HCT116 (cell line): Measurements from ENCODE around the gene CHRNB2. TPM values are rescaled to one million over a fixed set of nuclear protein-coding genes. Genes with fewer than 3 reads are reported as not detected.

Source experiments
- ATAC-seq: fragments of 200-7000 bp; cut with Tn5 transposase; 2 replicates; pipeline ENCODE4 v1.9.1; 2020; ENCODE audit warnings: mild to moderate bottlenecking, moderate library complexity
- BruUV-seq: library from RNA; stranded (reverse); fragments of 400-500 nt; replicated peaks from 2 replicates; lab custom pipeline; 2021; lab: Mats Ljungman, UMichigan
- CTCF ChIA-PET: fragments of 300-600 bp; sonication (Branson Sonifier 250); formaldehyde crosslinking; loops from one replicate; lab custom pipeline; 2021; ENCODE audit warnings: antibody characterized with exemption; lab: Charles Lee
- POLR2A ChIA-PET: fragments of 300-600, 350-600 bp; sonication (Branson Sonifier 250); formaldehyde crosslinking; loops from one replicate; lab custom pipeline; 2021; ENCODE audit warnings: antibody characterized with exemption; lab: Charles Lee
- RAD21 ChIA-PET, 2 experiments: fragments of 300-600 bp; sonication (Branson Sonifier 250); formaldehyde crosslinking; loops; one replicate each; lab custom pipeline; 2023; ENCODE audit warnings: low total read pairs in 2 of 2; ENCODE audit not compliant: uncharacterized antibody in 2 of 2, unreplicated experiment in 2 of 2, low non-redundant PET in 1 of 2; lab: Charles Lee
- DNase-seq: peaks from one replicate; pipeline ENCODE4 v3.0.0-alpha.2; 2010; ENCODE audit warnings: low read depth, low spot score
- H2AFZ ChIP-seq: fragments of 200-600 bp; shearing (Covaris generic), sonication (generic); 2 replicates; pipeline ENCODE4 v1.6.1; 2017; ENCODE audit warnings: low read depth, mixed run types, mixed read lengths, antibody characterized with exemption, low read length; ENCODE audit not compliant: poor library complexity, severe bottlenecking
- H3K27ac ChIP-seq: 2 replicates; pipeline ENCODE4 v1.5.1; 2012; ENCODE audit warnings: low read depth, low read length
- H3K27me3 ChIP-seq: fragments of 200-600 bp; sonication (generic); 2 replicates; pipeline ENCODE4 v1.6.1; 2016; ENCODE audit warnings: mixed run types, low read length, mixed read lengths; ENCODE audit not compliant: insufficient read depth
- H3K36me3 ChIP-seq, 2 experiments: fragments of 200-500 bp in 1 of 2; fragments of 200-600 bp in 1 of 2; sonication (Bioruptor generic) in 1 of 2; sonication (generic) in 1 of 2; 2 replicates each; pipeline versions ENCODE4 v1.5.1 to v1.6.1; 2014 to 2016; ENCODE audit warnings: low read length in 2 of 2, inconsistent platforms in 1 of 2, mixed read lengths in 1 of 2, mixed run types in 1 of 2; ENCODE audit not compliant: insufficient read depth in 2 of 2, control insufficient read depth in 1 of 2
- H3K4me1 ChIP-seq, 2 experiments: fragments of 200-600 bp in 1 of 2; sonication (generic) in 1 of 2; 2 replicates each; pipeline versions ENCODE4 v1.5.1 to v1.6.1; 2012 to 2017; ENCODE audit warnings: low read length in 2 of 2, inconsistent platforms in 1 of 2, mild to moderate bottlenecking in 1 of 2, mixed read lengths in 1 of 2, mixed run types in 1 of 2, moderate library complexity in 1 of 2; ENCODE audit not compliant: insufficient read depth in 2 of 2, control insufficient read depth in 1 of 2
- H3K4me2 ChIP-seq: fragments of 200-600 bp; sonication (generic); 2 replicates; pipeline ENCODE4 v1.6.1; 2017; ENCODE audit warnings: mixed run types, low read length, mixed read lengths
- H3K4me3 ChIP-seq, 2 experiments: fragments of 200-600 bp in 1 of 2; sonication (generic) in 1 of 2; replicated peaks in 1 of 2; 2 replicates each; pipeline ENCODE4 v1.5.1; 2011 to 2016; ENCODE audit warnings: low read length in 2 of 2, control low read depth in 1 of 2, low read depth in 1 of 2, mild to moderate bottlenecking in 1 of 2, mixed read lengths in 1 of 2, mixed run types in 1 of 2
- H3K79me2 ChIP-seq: fragments of 200-600 bp; sonication (generic); 2 replicates; pipeline ENCODE4 v1.6.1; 2017; ENCODE audit warnings: mild to moderate bottlenecking, mixed run types, low read length, moderate library complexity, mixed read lengths; ENCODE audit not compliant: insufficient read depth
- H3K9ac ChIP-seq: fragments of 200-600 bp; sonication (generic); 2 replicates; pipeline ENCODE4 v1.6.1; 2016; ENCODE audit warnings: low read length, mixed read lengths
- H3K9me2 ChIP-seq: fragments of 200-600 bp; sonication (generic), shearing (Covaris generic); 2 replicates; pipeline ENCODE4 v1.6.1; 2017; ENCODE audit warnings: mixed run types, mild to moderate bottlenecking, moderate library complexity; ENCODE audit not compliant: insufficient read depth
- H3K9me3 ChIP-seq, 2 experiments: fragments of 200-500 bp in 1 of 2; fragments of 200-600 bp in 1 of 2; sonication (Bioruptor generic) in 1 of 2; sonication (generic) in 1 of 2; 2 replicates each; pipeline ENCODE4 v1.6.1; 2014 to 2017; ENCODE audit warnings: low read length in 2 of 2, mixed read lengths in 2 of 2, inconsistent platforms in 1 of 2, low read depth in 1 of 2, mild to moderate bottlenecking in 1 of 2, mixed run types in 1 of 2, moderate library complexity in 1 of 2; ENCODE audit not compliant: control insufficient read depth in 1 of 2, insufficient read depth in 1 of 2
- H4K20me1 ChIP-seq: fragments of 200-600 bp; sonication (generic), shearing (Covaris generic); 2 replicates; pipeline ENCODE4 v1.6.1; 2017; ENCODE audit warnings: mixed run types, mild to moderate bottlenecking, moderate library complexity; ENCODE audit not compliant: insufficient read depth
- ATF3 ChIP-seq: IDR thresholded peaks from 2 replicates; pipeline ENCODE4 v1.6.1; 2012
- CBX3 ChIP-seq: IDR thresholded peaks from 2 replicates; pipeline ENCODE4 v1.6.1; 2012; ENCODE audit warnings: low read depth
- CEBPB ChIP-seq: IDR thresholded peaks from 2 replicates; pipeline ENCODE4 v1.6.1; 2012; ENCODE audit warnings: low read depth
- EGR1 ChIP-seq: IDR thresholded peaks from 2 replicates; pipeline ENCODE4 v1.6.1; 2012; ENCODE audit warnings: low read depth
- ELF1 ChIP-seq: IDR thresholded peaks from 2 replicates; pipeline ENCODE4 v1.6.1; 2012; ENCODE audit warnings: low read depth, borderline replicate concordance
- EZH2 ChIP-seq: fragments of 200-600 bp; sonication (generic); IDR thresholded peaks from 2 replicates; pipeline ENCODE4 v1.6.1; 2017; ENCODE audit warnings: antibody characterized with exemption, mixed run types
- FOSL1 ChIP-seq: IDR thresholded peaks from 2 replicates; pipeline ENCODE4 v1.6.1; 2012; ENCODE audit warnings: low read depth
- POLR2AphosphoS5 ChIP-seq: IDR thresholded peaks from 2 replicates; pipeline ENCODE4 v1.6.1; 2011; ENCODE audit warnings: mild to moderate bottlenecking, low read depth, low read length, moderate library complexity
- RAD21 ChIP-seq: IDR thresholded peaks from 2 replicates; pipeline ENCODE4 v1.6.1; 2012; ENCODE audit warnings: low read depth, mild to moderate bottlenecking
- SIN3A ChIP-seq: IDR thresholded peaks from 2 replicates; pipeline ENCODE4 v1.6.1; 2012; ENCODE audit warnings: low read depth
- SP1 ChIP-seq: IDR thresholded peaks from 2 replicates; pipeline ENCODE4 v1.6.1; 2012; ENCODE audit warnings: low read depth
- SRF ChIP-seq: IDR thresholded peaks from 2 replicates; pipeline ENCODE4 v1.6.1; 2012; ENCODE audit warnings: low read depth
- TCF7L2 ChIP-seq: IDR thresholded peaks from 2 replicates; pipeline ENCODE4 v1.7.0; 2011; ENCODE audit warnings: borderline replicate concordance, inconsistent platforms; ENCODE audit not compliant: insufficient read depth, insufficient read length; ENCODE audit errors: extremely low read depth
- YY1 ChIP-seq: IDR thresholded peaks from 2 replicates; pipeline ENCODE4 v1.6.1; 2011; ENCODE audit warnings: low read length, low read depth, moderate library complexity, mild to moderate bottlenecking; ENCODE audit not compliant: insufficient replicate concordance; ENCODE audit errors: extremely low read depth
- ZBTB33 ChIP-seq: IDR thresholded peaks from 2 replicates; pipeline ENCODE4 v1.6.1; 2011; ENCODE audit warnings: mild to moderate bottlenecking, low read length, moderate library complexity; ENCODE audit not compliant: insufficient replicate concordance; ENCODE audit errors: extremely low read depth
- ZFX ChIP-seq: fragments of 450-650 bp; IDR thresholded peaks from 2 replicates; pipeline ENCODE4 v1.6.1; 2017
- ZNF274 ChIP-seq: fragments of 200-500 bp; sonication (Bioruptor generic); IDR thresholded peaks from 2 replicates; pipeline ENCODE4 v1.6.1; 2014; ENCODE audit warnings: mild to moderate bottlenecking, low read depth, low read length, inconsistent platforms
- intact Hi-C: fragments of 100-400 bp; cut with micrococcal nuclease; formaldehyde crosslinking; loops from 2 replicates; pipeline ENCODE4 v1.10.0; 2022
- total RNA-seq: library from RNA; stranded (reverse); gene quantifications from one replicate; pipeline ENCODE4 v1.2.1, GENCODE V29; 2021; ENCODE audit not compliant: unreplicated experiment
- TF ChIP-seq, protein P1 (sequence below): IDR thresholded peaks from 2 replicates; pipeline ENCODE4 v1.6.1; 2012; ENCODE audit warnings: low read depth
- TF ChIP-seq, protein P2 (sequence below): IDR thresholded peaks from 2 replicates; pipeline ENCODE4 v1.6.1; 2012

CHRNB2 gene
- total RNA-seq, 1 experiment from 2014 or later, result not detected

- RAD21 ChIA-PET, result no interaction called here
- Histone ChIP-seq H3K27me3 (no peaks in the 10 kb centered on the region), H3K4me2 (no peak overlapping the region), H3K79me2 (peaks cover 92% of the 10 kb centered on the region), H3K9ac (no peak overlapping the region), H3K36me3 (peaks cover 0 to 4% of the 10 kb centered on the region in 2 experiments; a peak in 1 of 4 replicates), H3K4me3 (no peak overlapping the region), H2AFZ (no peak overlapping the region), H3K4me1 (peaks cover 4 to 9% of the 10 kb centered on the region in 2 experiments; a peak in 3 of 4 replicates), H3K27ac (no peak overlapping the region), H3K9me3 (no peaks in the 10 kb centered on the region), H3K9me2 (no peaks in the 10 kb centered on the region), H4K20me1 (peaks cover 3% of the 10 kb centered on the region; the same call in 1 of the 2 replicates)
- TF ChIP-seq, protein P1, sequence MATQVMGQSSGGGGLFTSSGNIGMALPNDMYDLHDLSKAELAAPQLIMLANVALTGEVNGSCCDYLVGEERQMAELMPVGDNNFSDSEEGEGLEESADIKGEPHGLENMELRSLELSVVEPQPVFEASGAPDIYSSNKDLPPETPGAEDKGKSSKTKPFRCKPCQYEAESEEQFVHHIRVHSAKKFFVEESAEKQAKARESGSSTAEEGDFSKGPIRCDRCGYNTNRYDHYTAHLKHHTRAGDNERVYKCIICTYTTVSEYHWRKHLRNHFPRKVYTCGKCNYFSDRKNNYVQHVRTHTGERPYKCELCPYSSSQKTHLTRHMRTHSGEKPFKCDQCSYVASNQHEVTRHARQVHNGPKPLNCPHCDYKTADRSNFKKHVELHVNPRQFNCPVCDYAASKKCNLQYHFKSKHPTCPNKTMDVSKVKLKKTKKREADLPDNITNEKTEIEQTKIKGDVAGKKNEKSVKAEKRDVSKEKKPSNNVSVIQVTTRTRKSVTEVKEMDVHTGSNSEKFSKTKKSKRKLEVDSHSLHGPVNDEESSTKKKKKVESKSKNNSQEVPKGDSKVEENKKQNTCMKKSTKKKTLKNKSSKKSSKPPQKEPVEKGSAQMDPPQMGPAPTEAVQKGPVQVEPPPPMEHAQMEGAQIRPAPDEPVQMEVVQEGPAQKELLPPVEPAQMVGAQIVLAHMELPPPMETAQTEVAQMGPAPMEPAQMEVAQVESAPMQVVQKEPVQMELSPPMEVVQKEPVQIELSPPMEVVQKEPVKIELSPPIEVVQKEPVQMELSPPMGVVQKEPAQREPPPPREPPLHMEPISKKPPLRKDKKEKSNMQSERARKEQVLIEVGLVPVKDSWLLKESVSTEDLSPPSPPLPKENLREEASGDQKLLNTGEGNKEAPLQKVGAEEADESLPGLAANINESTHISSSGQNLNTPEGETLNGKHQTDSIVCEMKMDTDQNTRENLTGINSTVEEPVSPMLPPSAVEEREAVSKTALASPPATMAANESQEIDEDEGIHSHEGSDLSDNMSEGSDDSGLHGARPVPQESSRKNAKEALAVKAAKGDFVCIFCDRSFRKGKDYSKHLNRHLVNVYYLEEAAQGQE, result no peak
- TF ChIP-seq SRF (no peak), POLR2AphosphoS5 (no peak), YY1 (no peak), EZH2 (no peak), ZBTB33 (no peak), TCF7L2 (no peak), FOSL1 (no peak), SP1 (no peak), EGR1 (no peak), CBX3 (no peak), ZNF274 (no peak), ATF3 (no peak), SIN3A (no peak), RAD21 (no peak), CEBPB (no peak), ZFX (no peak), ELF1 (no peak)
- TF ChIP-seq, protein P2, sequence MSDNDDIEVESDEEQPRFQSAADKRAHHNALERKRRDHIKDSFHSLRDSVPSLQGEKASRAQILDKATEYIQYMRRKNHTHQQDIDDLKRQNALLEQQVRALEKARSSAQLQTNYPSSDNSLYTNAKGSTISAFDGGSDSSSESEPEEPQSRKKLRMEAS, result no peak
- intact Hi-C loops, result no loop called here
- DNase-seq (no peak), ATAC-seq (no peak)
- CTCF ChIA-PET, result interaction anchor here (1.3 kb wide), 1 partner anchor 12 kb away, joined by 4 read pairs; no protein-coding TSS in a partner anchor
- BruUV-seq, result no TSS peak
- POLR2A ChIA-PET, result no interaction called here
Observed at GRCh38 chr1:154623358-154623757, 55.8 kb downstream of the CHRNB2 start.
